ENCODE results near the gene DDX5.
"Not testable (repeated sequence)": the region's sequence is repeated elsewhere in the genome, so short reads cannot be mapped to it uniquely, and the experiment has no call there.

Gene DDX5

DNA sequence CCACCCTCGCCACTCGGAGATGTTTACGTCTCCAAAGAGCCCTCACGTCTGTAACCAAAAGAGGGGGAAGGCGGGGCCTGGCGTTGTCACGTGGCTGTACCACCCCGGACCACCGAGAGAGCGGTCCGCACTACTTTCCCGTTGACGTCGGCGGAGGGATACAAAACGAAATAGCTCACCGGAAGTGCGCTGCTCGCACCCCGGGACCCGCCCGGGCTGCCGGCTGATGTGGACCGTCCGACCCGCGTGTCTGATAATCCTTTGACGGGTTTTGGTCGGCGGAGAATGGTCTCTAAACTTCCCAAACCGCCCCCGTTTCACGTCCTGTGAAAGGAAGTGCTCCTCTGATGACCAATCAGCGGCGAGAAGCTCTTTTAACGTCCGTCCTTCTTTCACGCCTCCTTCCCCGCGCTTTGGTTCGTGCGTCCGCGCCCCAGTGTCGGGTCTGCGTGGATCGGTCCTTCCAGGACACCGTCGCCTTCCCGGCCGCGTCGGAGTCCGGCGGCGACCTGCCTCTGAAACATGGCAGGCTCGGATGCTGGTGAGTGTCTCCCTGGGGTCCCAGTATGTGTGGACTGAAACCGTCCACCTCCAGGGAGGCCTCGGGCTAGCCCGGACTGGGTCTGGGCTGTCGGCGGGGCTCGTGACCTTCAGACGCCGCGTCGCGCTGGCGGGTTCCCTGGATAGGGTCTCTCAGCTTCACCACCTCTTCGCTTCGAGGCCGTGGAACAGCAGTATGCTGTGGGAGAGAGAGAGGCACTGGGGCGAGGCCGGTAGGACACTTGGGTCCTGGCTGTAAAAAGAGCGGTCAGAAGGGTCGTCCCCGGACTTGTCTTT, 705 bp upstream of the DDX5 start, which contains the start of gene CEP95:
Gene CEP95 (plus strand): TSS at position 402 of the 837 bp plus-strand sequence. CDS start 121 bp downstream, at position 523.
- peak; percentile 47 for DNase-seq

DNA sequence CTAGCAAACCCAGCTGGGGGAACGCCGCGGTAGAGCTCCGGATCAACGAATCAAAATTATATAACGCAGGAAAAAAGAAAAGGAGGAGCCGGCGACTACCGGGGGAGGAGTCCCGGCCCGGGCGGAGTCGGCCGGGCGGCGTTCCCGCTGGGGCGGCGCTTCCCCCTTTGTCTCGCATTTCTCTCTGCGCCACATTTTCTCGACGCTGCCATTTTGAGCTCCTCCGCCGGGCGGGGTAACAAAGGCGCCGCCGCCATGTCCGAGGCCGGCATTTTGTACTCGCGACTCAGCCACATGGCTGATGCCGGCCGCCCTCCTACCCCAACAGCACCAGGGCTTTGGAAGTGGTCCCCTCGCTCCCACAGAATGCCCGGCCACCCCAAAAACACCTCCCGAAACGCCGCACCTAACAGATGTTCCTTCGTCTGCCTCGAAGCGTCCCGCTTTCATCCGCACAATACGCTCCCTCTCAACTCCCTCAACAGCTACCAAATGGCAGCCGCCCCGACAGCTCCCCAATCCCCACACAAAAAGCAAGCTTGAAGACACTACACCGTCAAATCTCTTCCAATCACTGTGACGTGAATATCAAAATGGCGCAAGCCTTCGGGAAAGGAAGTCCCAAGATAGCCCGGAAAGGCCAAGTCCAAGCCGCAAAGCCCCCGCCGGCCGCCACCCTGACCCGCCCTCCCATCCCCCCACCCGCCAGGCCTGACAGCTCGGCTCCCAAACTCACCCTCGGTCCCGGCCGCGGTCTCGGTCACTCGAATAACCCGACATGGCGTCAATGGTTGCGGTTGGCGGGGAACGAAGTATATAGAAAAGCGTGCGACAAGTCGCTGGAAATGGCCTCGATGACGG, 519 bp downstream of the DDX5 start:
- peak; percentile 45 for DNase-seq

DNA sequence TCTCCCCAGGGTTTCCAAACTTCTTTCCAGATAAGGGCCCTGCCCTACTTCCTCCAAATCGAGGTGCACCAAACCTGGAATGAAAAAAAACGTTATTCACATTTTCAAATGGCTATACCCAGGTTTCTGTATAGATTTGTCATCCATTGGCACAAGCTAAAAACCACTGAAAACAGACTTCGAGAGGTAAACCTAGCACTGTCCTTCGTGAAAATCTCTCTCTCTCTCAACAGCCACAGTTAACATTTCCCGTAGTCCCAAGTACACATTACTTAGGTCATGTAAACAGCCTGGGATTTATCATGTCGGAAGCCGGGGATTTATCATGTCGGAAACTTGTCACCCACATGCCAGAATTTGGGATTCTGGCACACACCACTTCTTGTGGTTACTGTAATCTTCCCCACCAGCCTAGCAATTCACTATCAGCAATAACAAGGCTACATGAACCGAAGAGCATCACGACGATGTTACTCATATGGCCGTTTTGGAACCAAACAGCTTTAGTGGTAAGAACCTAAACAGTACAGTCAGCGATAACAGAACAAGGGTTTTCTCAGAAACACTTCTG, 1.2 kb downstream of the DDX5 start:
- no peak for DNase-seq

- DNase-seq: no peak
Measured at GRCh38 chr17:64503821-64504768, 2.0 kb downstream of the DDX5 start.

GRCh38 chr17:64503341-64503740, 2.7 kb downstream of the DDX5 start:
- no peak for DNase-seq

GRCh38 chr17:64502809-64503208, 3.3 kb downstream of the DDX5 start:
- DNase-seq: no peak

DNA sequence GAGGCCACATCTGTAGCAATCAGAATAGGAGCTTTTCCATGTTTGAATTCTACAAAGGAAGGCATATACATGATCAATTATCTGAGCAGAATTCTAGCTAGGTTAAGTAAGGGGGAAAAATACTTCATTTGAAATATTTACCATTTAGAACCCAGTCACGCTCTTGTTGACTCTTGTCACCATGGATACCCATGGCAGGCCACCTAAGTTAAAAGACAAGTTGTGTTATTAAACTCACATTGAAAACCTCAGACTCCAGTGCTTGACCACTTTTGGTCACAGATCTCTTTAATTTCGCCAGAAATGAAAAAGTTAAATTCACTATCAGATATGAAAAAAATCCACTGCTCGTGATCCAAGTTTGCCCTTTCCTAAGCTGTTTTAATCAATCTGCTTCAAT, 4.1 kb downstream of the DDX5 start:
- DNase-seq: no peak

GRCh38 chr17:64500862-64501765, 5.0 kb downstream of the DDX5 start:
- no peak for DNase-seq

DNA sequence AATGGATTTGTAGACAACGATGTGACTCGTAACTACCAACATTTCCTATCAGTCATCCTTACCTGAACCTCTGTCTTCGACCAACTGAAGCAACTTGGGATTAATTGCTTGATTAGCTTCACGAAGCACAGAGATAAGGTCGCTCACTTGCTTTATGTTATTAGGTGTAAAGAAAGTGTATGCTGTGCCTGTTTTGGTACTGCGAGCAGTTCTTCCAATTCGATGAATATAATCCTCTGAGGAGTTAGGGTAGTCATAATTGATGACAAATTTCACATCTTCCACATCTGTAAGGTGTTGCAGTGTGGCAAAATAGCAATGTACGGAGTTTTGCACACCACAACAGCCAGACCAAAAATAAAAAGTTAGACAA, 5.6 kb downstream of the DDX5 start:
- DNase-seq: no peak

DNA sequence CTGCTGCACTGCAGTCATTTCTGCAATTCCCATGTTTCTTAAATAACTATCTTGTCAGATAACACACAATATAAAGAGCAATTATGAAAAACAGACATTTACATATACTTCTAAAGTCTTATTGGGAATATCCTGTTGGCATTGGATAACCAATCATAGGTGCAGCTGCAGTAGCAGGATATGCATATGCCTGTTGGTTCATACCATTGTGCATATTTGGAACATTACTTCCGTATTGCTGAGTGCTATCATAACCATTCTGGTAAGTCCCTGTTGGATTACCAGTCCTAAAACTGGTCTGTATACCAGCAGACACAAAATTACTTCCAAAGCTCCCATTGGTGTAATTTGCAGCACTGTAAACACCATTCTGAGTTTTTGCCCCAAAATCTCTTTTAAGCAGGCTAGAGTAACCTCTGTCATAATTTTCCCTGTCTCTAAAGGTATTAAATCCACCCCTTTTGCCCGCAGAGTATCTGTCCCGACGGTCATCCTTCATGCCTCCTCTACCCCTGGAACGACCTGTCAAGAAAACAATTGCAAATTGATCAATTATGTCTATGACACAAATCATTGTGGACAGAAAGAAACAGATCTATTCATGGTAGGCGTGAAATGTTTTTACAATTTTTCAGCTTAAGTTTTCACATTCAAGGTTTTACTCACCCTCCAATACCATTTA, 6.1 kb downstream of the DDX5 start:
- DNase-seq: no peak

GRCh38 chr17:64498308-64499203, 7.5 kb downstream of the DDX5 start:
- DNase-seq: no peak

DNA sequence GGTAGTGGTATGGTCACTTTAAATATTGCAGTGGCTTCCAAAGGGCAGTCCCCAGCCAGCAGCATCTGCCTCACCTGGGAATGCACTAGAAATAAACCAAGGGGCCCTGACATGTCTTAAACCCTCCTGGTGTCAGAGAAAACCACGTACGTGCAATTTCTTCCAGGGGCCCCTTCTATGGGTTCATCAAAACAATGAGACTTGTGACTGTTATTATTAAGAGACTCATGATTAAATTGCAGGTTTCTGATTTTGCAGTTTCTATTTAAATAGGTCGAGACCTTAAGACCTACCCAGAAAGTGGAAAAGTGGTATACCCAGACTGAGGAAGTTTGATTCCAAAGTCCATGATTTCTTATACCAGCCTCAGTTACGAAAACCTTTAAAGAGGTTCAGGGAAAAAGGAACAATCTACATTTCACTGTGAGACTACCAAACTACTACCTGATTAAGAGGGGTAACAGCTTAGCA, 8.5 kb downstream of the DDX5 start:
- no peak for DNase-seq

- peak; percentile 65 for DNase-seq
Measured at GRCh38 chr17:64496786-64497564, 9.1 kb downstream of the DDX5 start, which contains the start of gene POLG2. TSS of gene POLG2 (minus strand) at chr17:64497054. CDS start at chr17:64496968, 86 bp downstream.

DNA sequence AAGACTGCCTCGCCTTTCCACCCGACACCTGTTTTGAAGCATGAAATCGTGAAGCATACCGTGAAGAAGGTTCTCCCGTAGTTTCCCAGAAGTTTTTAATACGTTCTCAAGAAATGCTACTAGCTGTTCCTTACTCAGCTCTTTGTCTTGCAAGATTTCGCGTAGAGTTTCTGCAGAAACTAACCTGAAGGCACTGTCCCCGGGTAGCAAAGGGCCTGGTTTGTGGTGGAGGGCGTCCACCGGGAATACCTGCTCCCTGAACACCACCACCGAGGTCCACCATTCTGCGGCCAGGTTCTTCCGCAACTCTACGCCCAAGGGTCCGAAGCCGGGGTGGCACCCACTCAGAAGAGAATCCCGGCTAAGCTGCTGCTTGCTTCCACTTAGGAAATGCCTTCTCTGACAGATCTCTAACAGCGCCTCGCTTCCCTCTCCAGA, 9.7 kb downstream of the DDX5 start:
- no peak for DNase-seq

DNA sequence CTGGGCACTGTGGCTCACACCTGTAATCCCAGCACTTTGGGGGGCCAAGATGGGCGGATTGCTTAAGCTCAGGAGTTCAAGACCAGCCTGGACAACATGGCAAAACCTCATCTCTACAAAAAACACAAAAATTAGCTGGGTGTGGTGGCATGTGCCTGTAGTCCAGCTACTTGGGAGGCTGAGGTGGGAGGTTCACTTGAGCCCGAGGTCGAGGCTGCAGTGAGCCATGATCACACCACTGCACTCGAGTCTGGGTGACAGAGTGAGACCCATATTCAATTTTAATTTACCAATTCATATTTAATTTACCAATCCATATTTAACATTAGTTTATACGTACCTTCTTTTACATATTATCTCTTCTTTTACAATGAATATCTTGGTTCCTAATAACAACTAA, 10.8 kb downstream of the DDX5 start:
- not testable (repeated sequence) for DNase-seq

GRCh38 chr17:64494121-64494520, 12.0 kb downstream of the DDX5 start:
- no peak for DNase-seq

DNA sequence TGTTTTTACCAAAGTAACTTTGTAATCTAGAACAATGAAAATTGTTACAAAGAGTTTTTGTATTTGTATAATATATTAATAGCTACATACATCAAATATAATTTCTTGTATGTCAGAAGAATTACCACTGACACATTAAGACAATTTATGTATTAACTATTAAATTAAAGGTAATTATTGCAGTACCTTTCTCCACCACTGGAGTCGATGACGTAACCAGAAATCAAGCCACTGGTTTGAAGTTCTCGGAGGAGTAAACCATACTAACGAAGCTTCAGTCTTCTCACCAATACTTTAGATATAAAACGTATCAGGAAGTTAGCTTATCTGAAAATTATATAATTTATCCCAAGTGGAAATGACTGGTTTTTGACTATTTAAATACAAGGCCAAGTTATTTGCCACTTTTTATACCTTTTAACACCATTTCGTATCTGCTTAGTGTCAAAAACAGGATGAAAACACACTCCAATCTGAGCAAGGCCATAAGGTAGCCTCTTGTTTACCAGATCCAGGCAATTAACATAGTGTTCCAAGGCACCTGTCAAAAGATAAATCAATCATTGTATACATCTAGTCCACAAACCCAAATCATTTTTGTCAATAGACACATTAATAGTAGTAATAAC, 13.5 kb downstream of the DDX5 start:
- no peak for DNase-seq

DNA sequence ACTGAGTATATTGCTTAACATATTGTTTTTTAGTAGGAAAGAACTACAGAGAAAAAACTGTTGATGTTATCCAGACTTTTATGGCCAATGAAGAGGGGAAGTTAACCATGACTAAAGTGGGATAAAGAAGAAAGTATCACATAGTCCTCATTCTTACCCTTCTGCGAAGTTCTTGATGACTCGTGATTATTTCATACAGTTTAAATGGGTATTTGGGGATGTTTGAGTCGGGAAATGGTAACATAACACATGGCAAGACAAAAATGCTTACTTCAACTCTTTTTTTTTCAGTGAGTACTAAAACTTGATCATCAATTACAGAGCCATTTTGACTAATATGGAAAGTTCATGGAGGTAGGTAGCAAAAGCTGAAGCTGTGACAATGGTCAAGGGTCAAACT, 14.1 kb downstream of the DDX5 start:
- DNase-seq: no peak

Measured in 8988T (cell line).